GM23338 (cell line): ENCODE data around the gene MYH7. TPM values are rescaled to one million over a fixed set of nuclear protein-coding genes. Genes with fewer than 3 reads are reported as not detected.

Experiments used
- ATAC-seq: fragments of 200-7000 bp; cut with Tn5 transposase; 3 replicates; pipeline ENCODE4 v1.9.1; 2020
- DNase-seq: peaks from one replicate; pipeline ENCODE4 v3.0.0-alpha.2; 2015; ENCODE audit warnings: low spot score
- H2AFZ ChIP-seq: fragments of 200-600 bp; sonication (generic); 2 replicates; pipeline ENCODE4 v1.8.0; 2016; ENCODE audit warnings: antibody characterized with exemption, mild to moderate bottlenecking, moderate library complexity
- H3F3A ChIP-seq: fragments of 200-600 bp; sonication (generic); replicated peaks from 2 replicates; pipeline ENCODE4 v1.8.0; 2017; ENCODE audit warnings: antibody characterized with exemption, mixed run types, low read depth
- H3K27ac ChIP-seq: fragments of 200-600 bp; sonication (generic); 2 replicates; pipeline ENCODE4 v1.6.1; 2016; ENCODE audit warnings: low read depth
- H3K27me3 ChIP-seq: fragments of 200-600 bp; sonication (generic); 2 replicates; pipeline ENCODE4 v1.8.0; 2016; ENCODE audit warnings: mild to moderate bottlenecking, mixed run types, moderate library complexity; ENCODE audit not compliant: insufficient read depth
- H3K36me3 ChIP-seq: fragments of 200-600 bp; sonication (generic); 2 replicates; pipeline ENCODE4 v1.8.0; 2016; ENCODE audit warnings: mild to moderate bottlenecking; ENCODE audit not compliant: insufficient read depth
- H3K4me1 ChIP-seq: fragments of 200-600 bp; sonication (generic); 2 replicates; pipeline ENCODE4 v1.8.0; 2016; ENCODE audit warnings: mild to moderate bottlenecking, moderate library complexity; ENCODE audit not compliant: insufficient read depth
- H3K4me2 ChIP-seq: fragments of 200-600 bp; sonication (generic); 2 replicates; pipeline ENCODE4 v1.7.1; 2017; ENCODE audit warnings: mixed run types
- H3K4me3 ChIP-seq: fragments of 200-600 bp; sonication (generic); 2 replicates; pipeline ENCODE4 v1.6.1; 2016; ENCODE audit warnings: mixed run types
- H3K79me2 ChIP-seq: fragments of 200-600 bp; sonication (generic); replicated peaks from 2 replicates; pipeline ENCODE4 v1.8.0; 2017; ENCODE audit warnings: mild to moderate bottlenecking; ENCODE audit not compliant: insufficient read depth
- H3K9me2 ChIP-seq: fragments of 200-600 bp; sonication (generic); 2 replicates; pipeline ENCODE4 v1.8.0; 2017; ENCODE audit not compliant: insufficient read depth
- H4K20me1 ChIP-seq: fragments of 200-600 bp; sonication (generic); replicated peaks from 2 replicates; pipeline ENCODE4 v1.8.0; 2017; ENCODE audit warnings: mild to moderate bottlenecking; ENCODE audit not compliant: insufficient read depth
- H3K27ac Mint-ChIP-seq: 2 replicates; pipeline ENCODE4 v1.8.0; 2020; ENCODE audit warnings: inconsistent platforms, mild to moderate bottlenecking, moderate library complexity, mixed read lengths
- H3K27me3 Mint-ChIP-seq: 3 replicates; pipeline ENCODE4 v1.8.0; 2022; ENCODE audit warnings: low read depth, mild to moderate bottlenecking, moderate library complexity, mixed read lengths, inconsistent platforms; ENCODE audit not compliant: insufficient read depth, poor library complexity
- H3K36me3 Mint-ChIP-seq: 3 replicates; pipeline ENCODE4 v1.8.0; 2021; ENCODE audit warnings: low read depth, mild to moderate bottlenecking, inconsistent platforms, moderate library complexity, mixed read lengths
- H3K4me1 Mint-ChIP-seq: 3 replicates; pipeline ENCODE4 v1.8.0; 2020; ENCODE audit warnings: mild to moderate bottlenecking, inconsistent platforms, mixed read lengths
- H3K4me3 Mint-ChIP-seq: 3 replicates; pipeline ENCODE4 v1.8.0; 2021; ENCODE audit warnings: moderate library complexity, mild to moderate bottlenecking, inconsistent platforms, mixed read lengths
- H3K9me3 Mint-ChIP-seq: 3 replicates; pipeline ENCODE4 v1.8.0; 2020; ENCODE audit warnings: moderate library complexity, mild to moderate bottlenecking, inconsistent platforms, mixed read lengths
- CREB1 ChIP-seq: fragments of 250-450 bp; sonication (Bioruptor Pico); IDR thresholded peaks from 2 replicates; pipeline ENCODE4 v1.5.0; 2020; ENCODE audit warnings: low read depth, mild to moderate bottlenecking, moderate library complexity
- EZH2 ChIP-seq: fragments of 200-600 bp; sonication (generic); IDR thresholded peaks from one replicate; pipeline ENCODE4 v1.8.0; 2017; ENCODE audit warnings: antibody characterized with exemption, mild to moderate bottlenecking, low read depth; ENCODE audit not compliant: unreplicated experiment
- EZH2phosphoT487 ChIP-seq: fragments of 200-600 bp; sonication (generic); IDR thresholded peaks from one replicate; pipeline ENCODE4 v1.8.1; 2018; ENCODE audit warnings: antibody characterized with exemption; ENCODE audit not compliant: unreplicated experiment
- POLR2AphosphoS5 ChIP-seq: IDR thresholded peaks from 2 replicates; pipeline ENCODE4 v1.6.1; 2016; ENCODE audit warnings: antibody characterized with exemption, low read depth
- ZNF331 ChIP-seq: fragments of 250-450 bp; sonication (Bioruptor Pico); IDR thresholded peaks from 2 replicates; pipeline ENCODE4 v1.5.0; 2020; ENCODE audit warnings: low read depth, mild to moderate bottlenecking, moderate library complexity
- ZNF462 ChIP-seq: fragments of 250-450 bp; sonication (Bioruptor Pico); IDR thresholded peaks from 2 replicates; pipeline ENCODE4 v1.5.0; 2020; ENCODE audit warnings: mild to moderate bottlenecking, moderate library complexity
- polyA plus RNA-seq: library from polyadenylated mRNA; unstranded; fragments of >200 nt; fragmentation: Nextera tagmentation; extraction: Ambion mirVana; gene quantifications from 2 replicates; pipeline ENCODE4 v1.2.1, GENCODE V29; 2016
- total RNA-seq: library from RNA; depleted of rRNA; stranded (reverse); fragments of >200 nt; shearing (Covaris generic); gene quantifications from 2 replicates; pipeline ENCODE4 v1.2.3, GENCODE V29; 2014
- TF ChIP-seq, protein P1 (sequence below): IDR thresholded peaks from 2 replicates; pipeline ENCODE4 v1.6.1; 2016; ENCODE audit warnings: antibody characterized with exemption

The MYH7 gene
- total and polyA plus RNA-seq, 2 experiments from 2014 or later: not detected

DNA sequence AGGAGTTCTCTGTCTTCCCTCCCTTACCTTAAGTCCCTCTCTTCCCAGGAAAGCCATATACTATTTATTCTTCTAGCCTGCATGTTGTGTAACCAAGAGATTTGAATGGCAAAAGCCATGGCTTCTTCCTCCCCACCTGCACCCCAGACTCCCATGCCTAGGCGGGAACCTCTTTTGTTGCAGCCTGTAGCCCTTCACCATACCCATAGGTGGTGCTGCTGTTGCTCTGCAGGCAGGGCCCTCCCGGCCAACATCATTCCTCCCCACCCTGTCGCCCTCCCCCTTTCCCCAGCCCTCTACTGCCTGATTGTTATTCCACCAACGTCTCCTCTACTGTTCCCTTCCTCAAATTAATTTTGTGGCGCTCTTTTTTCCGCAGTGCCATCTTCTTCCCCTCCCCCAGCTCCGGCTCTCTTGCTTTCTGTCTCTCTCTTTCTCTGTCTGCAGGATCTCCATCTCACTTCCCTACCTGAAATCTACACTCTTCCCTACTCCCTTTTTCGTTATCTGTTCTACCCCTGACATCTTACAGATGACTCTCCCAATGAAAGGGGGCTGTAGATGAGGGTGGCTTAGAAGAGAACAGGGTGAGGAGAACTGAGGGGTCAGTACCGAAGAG, 47.9 kb upstream of the MYH7 start (continued):
- no peak for TF ChIP-seq ZNF462 (CRISPR knock-in tag)

DNA sequence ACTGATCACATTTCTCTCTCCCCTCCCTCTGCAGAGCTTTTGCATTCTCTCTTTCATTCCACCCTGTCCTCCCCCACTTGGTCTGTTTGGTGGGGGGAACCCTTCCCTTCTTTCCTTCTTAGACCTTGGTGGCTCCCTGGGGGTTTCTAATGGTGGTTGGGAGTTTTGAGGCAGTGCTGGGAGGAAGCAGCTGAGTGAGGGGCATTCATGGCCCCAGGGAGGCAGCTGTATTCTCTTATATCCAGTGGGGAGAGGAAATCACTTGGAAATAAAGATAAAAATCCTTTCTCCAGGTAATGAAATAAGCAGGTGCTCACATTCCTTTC, 47.3 kb upstream of the MYH7 start:
- Histone ChIP-seq H3K4me1 (peaks cover 51% of the 10 kb centered on the region), H3K79me2 (no peaks in the 10 kb centered on the region), H2AFZ (no peak overlapping the region), H3K27me3 (no peaks in the 10 kb centered on the region), H3F3A (peaks cover 14% of the 10 kb centered on the region; the same call in 1 of the 2 replicates), H3K4me2 (peak overlapping the region; percentile 77), H3K36me3 (no peaks in the 10 kb centered on the region; the same call in 1 of the 2 replicates), H3K27ac (peak overlapping the region; percentile 96), H3K9me2 (peaks cover 4% of the 10 kb centered on the region; the same call in 1 of the 2 replicates), H3K4me3 (peak overlapping the region; percentile 22; the same call in 1 of the 2 replicates), H4K20me1 (no peaks in the 10 kb centered on the region)
- Mint-ChIP-seq H3K9me3 (no peaks in the 10 kb centered on the region; the same call in 2 of the 3 replicates), H3K27ac (peak overlapping the region; percentile 99), H3K27me3 (peaks cover 2% of the 10 kb centered on the region), H3K4me3 (peak overlapping the region; percentile 58), H3K36me3 (peaks cover 4% of the 10 kb centered on the region; the same call in 2 of the 3 replicates), H3K4me1 (peaks cover 64% of the 10 kb centered on the region)
- TF ChIP-seq EZH2phosphoT487: no peak
- no peak for TF ChIP-seq ZNF462 (CRISPR knock-in tag)
- no peak for TF ChIP-seq CREB1 (CRISPR knock-in tag)
- TF ChIP-seq POLR2AphosphoS5: no peak
- TF ChIP-seq, protein P1, sequence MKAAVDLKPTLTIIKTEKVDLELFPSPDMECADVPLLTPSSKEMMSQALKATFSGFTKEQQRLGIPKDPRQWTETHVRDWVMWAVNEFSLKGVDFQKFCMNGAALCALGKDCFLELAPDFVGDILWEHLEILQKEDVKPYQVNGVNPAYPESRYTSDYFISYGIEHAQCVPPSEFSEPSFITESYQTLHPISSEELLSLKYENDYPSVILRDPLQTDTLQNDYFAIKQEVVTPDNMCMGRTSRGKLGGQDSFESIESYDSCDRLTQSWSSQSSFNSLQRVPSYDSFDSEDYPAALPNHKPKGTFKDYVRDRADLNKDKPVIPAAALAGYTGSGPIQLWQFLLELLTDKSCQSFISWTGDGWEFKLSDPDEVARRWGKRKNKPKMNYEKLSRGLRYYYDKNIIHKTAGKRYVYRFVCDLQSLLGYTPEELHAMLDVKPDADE: no peak
- no peak for TF ChIP-seq EZH2
- no peak for TF ChIP-seq ZNF331
- DNase-seq (no peak), ATAC-seq (peak; percentile 14)
